ENCODE results near the gene LMF1.

LMF1 gene

GRCh38 chr16:881219-882097 is 89.3 kb downstream of the LMF1 start:
- DNase-seq (ENCODE audit: low read depth in 2 of 2): no peak

GRCh38 chr16:880471-881171 is 90.2 kb downstream of the LMF1 start:
- no peak for DNase-seq (ENCODE audit: low read depth in 2 of 2)

GRCh38 chr16:879986-880385 is 90.8 kb downstream of the LMF1 start:
- DNase-seq (ENCODE audit: low read depth in 2 of 2): no peak

GRCh38 chr16:879461-879861 is 91.3 kb downstream of the LMF1 start:
- no peak for DNase-seq (ENCODE audit: low read depth in 2 of 2)

GRCh38 chr16:878886-879285 is 91.9 kb downstream of the LMF1 start:
- DNase-seq (ENCODE audit: low read depth in 2 of 2): no peak

- DNase-seq (ENCODE audit: low read depth in 2 of 2): no peak
Observed at GRCh38 chr16:878072-878784, 92.6 kb downstream of the LMF1 start.

GRCh38 chr16:877242-878071 is 93.3 kb downstream of the LMF1 start:
- no peak for DNase-seq (ENCODE audit: low read depth in 2 of 2)

GRCh38 chr16:876523-877241 is 94.1 kb downstream of the LMF1 start:
- DNase-seq (ENCODE audit: low read depth in 2 of 2): no peak

- no peak for DNase-seq (ENCODE audit: low read depth in 2 of 2)
Observed at GRCh38 chr16:876041-876335, 94.8 kb downstream of the LMF1 start.

- DNase-seq (ENCODE audit: low read depth in 2 of 2): no peak
Observed at GRCh38 chr16:875182-876040, 95.4 kb downstream of the LMF1 start.

- no peak for DNase-seq (ENCODE audit: low read depth in 2 of 2)
Observed at GRCh38 chr16:874366-875181, 96.2 kb downstream of the LMF1 start.

- DNase-seq (ENCODE audit: low read depth in 2 of 2): no peak
Observed at GRCh38 chr16:873889-874288, 96.9 kb downstream of the LMF1 start.

- DNase-seq (ENCODE audit: low read depth in 2 of 2): no peak
Observed at GRCh38 chr16:873243-873661, 97.5 kb downstream of the LMF1 start.

GRCh38 chr16:872436-873242 is 98.1 kb downstream of the LMF1 start:
- no peak for DNase-seq (ENCODE audit: low read depth in 2 of 2)

GRCh38 chr16:871562-872345 is 99.0 kb downstream of the LMF1 start:
- no peak for DNase-seq (ENCODE audit: low read depth in 2 of 2)

GRCh38 chr16:870856-871561 is 99.8 kb downstream of the LMF1 start:
- DNase-seq (ENCODE audit: low read depth in 2 of 2): no peak
